GM19463 (cell line): Measurements from ENCODE around the gene NPTN.
"Not testable (repeated sequence)": the region's sequence is repeated elsewhere in the genome, so short reads cannot be mapped to it uniquely, and the experiment has no call there.

ENCODE experiments used
- ATAC-seq: cut with Tn5 transposase; IDR thresholded peaks from one replicate; pipeline ENCODE4 v1.9.1; 2021; ENCODE audit warnings: mild to moderate bottlenecking, moderate library complexity; ENCODE audit not compliant: unreplicated experiment

NPTN gene

DNA sequence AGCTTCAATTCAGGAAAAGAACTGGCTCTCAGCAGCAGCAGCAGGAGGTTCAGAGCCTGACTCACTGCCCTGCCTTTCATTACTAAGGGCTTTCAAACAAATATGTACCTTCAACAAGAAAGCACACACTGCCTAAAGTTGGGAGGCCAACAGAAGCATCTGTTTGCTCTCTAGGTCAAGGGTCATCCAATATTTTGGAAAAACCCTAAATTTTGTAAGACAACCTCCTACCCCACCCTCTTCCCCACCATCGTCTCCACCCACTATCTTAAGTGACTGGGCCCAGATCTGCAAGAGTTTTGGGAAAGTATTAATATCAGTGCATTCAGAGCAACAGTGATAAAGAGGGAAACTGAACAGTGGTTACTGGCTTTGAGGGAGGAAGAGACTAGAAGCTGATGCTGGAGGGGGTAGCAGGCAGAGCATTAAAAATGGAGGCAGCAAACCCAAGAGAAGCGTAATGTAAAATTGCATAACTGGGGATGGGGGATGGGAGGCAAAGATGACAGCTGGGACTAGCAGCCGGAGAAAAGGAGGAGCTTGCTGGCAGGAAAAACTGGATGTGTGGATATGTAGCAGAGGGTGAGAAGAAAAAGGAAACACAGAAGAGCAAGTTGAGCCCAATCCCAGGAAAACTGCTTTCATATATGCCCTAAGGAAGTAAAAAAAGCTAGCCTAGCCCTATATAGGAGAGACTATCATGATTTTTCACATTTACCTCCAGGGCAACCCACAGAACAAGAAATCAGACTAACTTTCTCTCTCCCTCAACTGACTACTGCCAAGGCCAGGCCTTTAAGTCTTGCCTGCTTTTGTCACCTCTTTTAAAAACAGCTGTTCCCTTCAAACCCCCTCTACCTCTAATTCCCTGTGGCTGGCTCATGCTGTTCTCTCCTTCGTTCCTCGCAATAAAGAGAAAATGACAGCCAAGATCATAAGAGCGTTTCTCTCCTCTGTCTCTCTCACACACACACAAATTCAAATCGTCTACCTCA is 31.4 kb downstream of the NPTN start:
- ATAC-seq, result no peak

DNA sequence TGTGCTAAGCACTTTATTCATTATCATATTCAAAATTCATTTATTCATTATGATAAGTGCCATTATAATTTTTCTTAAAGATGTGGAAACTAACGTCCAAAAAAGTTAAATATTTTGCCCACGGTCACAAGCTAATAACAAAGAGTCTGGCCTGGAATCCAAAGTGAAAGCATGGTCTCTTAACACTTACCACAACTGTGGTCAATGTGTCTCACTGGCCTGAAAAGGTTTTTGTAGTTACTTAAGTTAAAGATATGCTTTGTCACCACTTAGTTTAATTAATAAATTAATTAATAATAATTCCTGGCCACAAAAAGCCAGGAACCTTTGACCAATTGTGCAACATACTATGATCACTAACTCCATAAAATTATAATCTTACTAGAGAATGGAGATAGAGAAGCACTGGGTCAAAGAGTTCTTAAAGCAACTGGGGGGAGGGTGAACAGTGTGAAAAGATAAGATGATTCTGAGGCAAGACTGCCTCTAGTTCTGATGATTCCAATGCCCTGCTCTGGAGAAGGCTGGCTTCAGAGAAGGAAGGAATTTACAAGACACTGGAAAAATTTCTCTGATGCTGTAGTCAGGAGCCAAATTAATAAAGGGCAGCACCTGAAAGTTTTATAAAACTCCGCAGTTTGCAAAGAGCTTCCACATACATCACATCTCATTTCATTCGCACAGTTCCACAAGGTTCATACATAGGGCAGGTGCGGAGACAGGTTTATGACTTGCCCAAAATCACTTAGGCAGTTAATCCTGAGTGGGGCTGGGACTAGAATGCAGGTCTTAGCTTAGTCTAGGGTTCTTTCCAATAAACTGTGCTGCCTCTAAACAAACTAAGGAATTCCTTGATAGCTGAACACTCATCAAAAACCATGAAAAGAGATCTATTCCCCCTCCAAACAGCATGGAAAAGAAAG is 32.5 kb downstream of the NPTN start:
- ATAC-seq, result no peak

DNA sequence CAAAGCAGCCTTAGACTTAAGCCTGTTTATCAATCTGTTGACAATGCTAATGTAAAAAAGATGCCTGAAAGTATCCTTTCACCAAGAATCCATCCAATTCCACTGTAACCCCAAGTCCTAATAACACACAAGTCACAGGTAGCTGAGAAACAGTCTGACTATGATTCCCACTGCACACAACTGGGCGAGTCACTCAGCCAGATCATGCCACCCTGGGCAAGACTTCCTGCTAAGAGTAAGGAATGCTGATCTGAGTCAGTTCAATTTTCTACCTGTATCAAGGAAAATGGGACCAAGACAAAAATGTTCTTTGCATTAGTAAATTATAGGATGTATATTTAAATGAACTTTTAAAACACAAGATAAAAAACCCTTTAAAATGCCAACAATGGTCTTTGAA is 33.3 kb downstream of the NPTN start:
- ATAC-seq, result no peak

DNA sequence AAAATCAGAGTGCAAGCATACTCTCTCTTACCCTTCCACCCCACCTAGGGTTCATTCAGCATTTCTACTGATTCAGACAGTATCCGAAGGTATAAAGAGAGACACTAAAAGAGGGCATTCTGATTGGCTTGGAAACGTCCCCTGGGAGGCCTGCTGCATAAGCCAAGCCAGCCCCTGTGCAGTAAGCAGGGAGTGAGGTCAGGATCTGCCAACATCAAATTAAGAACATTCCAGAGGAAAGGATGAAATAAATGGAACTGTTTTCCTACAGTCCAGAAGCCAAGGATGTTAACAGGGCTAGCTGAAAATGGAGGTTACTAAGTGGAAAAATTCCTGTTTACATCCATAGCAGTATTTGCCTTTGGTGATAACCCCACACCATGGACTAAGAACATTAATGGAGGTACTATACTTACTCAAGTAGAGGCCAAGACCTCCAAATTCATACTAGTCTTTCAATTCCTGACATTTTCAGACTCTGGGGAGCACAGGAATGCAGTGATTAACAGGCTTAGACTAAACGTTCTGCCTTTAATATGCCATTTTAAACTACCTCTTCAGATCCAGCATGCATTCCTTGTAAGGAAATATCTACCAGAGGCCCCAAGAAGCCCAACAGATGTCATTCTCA is 34.5 kb downstream of the NPTN start:
- no peak for ATAC-seq

DNA sequence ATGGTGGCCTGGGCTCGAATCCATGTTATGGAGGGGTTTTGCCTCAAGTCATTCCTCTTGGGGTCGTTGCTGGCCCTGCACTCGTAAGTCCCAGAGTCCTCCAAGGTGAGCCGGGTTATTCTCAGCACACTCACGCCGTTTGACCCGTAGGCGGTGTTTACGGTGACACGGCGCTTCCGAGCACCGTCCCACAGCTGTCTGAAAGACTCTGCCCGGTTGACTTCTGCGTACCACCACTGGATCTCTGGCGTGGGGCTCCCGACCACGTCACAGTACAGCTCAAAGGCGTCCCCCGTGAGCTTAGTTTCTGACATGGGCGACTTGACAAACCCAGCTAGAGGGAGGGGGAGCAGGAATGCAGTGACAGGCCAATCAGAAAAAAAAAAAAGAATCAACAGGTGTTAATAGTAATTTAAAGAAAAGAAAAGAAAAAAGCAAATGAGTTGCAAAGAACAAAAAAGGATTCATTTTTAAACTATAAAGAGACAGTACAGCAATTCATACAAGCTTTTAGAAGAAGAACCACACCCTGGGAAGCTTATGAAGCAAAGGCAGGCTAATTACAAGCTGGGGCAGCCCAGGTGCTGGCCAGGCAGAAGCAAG is 36.1 kb downstream of the NPTN start:
- no peak for ATAC-seq

DNA sequence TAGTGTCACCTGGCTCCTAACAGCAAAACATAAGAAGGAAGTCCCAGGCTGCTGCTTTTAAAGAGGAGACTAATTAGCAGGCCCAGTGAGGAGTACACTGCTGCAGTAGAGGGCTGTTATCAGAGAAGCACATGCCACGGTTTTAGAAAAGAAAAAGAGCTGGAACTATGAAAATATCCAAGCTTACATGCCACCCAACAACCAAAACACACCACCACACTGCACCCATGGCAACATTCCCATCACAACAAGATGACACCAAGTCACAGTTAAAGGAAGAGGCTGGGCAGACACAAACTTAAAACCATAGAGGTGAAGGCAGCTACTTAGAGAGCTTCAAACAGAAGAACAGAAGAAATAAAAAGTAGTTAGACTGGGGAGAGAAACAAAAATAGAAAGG is 37.0 kb downstream of the NPTN start:
- no peak for ATAC-seq

DNA sequence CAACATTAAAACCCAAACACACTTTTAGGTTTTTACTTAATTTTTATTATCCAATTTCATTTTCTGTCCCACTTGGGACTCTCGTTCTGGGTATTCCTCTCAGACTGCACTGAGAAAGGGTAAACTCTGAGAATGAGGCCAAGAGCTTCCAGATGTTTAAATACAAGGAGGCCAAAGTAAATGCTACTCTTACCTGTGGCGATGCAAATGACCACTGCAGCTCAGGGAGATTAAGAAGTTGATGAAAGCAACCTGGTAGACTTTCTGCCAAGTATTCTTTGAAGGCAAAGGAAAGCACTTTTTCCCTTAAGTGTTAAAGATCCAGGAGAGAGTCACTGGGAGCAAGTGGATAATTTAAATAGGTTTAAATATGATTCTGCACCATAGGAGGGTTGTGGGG is 39.1 kb downstream of the NPTN start:
- no peak for ATAC-seq

DNA sequence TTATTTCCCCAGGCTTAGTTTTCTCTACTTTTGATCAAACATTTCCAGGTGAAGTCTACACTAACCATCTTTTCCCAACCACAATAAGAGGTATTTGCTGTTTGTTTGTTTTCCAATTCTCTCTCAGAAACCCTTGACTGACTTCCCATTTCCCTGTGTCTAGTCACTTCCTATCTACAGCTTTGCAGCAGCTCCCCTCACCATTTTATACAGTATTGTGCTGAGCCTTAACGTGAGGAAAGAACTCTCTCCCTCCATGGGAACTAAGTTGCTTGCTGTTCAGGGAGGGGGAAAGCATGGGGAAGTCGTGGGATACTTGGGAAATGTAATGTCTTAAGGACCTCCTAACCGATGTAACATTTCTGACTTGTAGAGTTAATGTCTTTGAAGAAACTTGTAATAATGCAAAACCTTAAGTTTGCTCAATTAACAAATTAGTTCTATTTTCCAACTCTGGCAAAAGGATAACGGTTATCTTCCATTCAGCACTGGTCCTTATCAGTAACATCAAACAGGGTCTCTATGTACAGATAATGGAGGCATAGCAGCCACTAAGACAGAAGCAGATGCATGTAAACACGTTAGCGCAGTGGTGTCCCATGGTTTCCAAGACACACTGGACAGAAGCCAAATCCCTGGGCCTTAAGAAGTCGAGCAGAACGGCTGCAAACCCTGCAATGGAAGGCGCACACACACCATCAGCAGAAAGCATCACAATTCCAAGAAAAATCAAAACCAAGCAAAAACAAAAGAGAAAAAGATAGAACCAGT is 39.7 kb downstream of the NPTN start:
- no peak for ATAC-seq

DNA sequence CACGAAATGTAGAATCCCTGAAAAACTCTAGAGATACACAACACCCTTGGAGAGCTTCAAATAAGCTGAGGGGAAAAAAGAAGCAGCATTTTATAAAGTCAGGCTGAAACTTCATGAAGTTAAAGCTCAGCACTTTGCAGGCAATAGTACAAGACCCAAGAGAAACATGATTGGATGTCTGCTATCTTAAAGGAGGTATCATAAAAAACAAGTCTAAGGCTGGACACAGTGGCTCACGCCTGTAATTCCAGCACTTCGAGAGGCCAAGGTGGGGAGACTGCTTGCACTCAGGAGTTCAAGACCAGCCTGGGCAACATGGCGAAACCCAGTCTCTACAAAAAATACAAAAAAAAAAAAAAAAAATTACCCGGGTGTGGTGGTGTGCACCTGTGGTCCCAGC is 42.9 kb downstream of the NPTN start:
- ATAC-seq, result no peak

DNA sequence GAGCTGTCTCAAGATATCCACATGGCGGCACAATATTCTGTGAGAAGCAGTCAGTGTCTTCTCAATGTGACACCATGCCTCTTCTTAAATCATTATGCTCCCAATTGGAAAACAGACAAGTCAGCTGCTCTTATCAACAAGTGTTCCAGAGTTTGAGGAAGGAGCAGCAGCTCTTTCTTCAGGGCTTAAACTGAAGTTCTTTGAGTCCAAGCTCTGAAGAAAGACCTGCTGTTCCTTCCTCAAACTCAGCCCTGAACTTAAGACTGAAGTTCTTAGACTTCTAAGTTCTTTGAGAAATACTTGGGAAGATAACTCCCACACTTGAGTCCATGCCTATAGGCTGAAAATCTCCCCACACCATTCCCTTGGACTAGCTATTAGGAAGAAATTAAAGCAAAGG is 43.4 kb downstream of the NPTN start:
- no peak for ATAC-seq

DNA sequence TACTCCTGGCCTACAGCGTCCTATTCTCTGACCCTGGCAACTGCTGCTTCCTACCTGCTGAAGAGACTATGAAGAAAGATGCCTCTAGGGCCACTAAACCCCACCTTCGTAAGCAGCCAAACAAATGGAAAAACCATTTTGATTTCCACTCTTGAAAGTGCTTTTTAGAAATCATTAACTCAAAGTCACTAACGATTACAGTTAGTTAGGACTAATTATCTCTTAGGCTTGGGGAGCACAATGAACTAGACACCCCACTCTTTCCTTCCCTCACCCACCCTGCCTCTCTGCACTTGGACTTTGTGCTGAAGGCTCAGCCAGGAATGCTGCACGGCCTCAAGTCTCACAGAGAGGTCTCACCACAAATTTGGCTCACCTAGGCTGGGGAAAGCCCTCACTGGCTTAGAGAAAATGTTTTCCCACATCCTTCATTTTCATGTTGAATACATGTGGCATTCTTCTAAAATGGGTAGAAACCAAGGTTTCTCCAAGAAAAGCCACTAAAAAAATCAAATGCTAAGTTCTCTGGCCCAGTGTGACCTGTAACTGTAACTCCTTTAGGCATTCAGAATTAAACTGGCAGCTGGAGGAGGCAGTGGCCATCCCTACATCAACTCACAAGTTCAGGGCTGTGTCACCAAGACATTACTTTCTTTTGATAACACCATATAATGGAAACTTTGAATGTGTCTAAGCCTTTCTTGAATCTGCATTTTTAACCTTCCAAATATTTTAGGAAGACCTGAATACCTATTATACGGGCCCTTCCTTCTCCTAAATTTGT is 47.1 kb downstream of the NPTN start:
- ATAC-seq, result no peak

DNA sequence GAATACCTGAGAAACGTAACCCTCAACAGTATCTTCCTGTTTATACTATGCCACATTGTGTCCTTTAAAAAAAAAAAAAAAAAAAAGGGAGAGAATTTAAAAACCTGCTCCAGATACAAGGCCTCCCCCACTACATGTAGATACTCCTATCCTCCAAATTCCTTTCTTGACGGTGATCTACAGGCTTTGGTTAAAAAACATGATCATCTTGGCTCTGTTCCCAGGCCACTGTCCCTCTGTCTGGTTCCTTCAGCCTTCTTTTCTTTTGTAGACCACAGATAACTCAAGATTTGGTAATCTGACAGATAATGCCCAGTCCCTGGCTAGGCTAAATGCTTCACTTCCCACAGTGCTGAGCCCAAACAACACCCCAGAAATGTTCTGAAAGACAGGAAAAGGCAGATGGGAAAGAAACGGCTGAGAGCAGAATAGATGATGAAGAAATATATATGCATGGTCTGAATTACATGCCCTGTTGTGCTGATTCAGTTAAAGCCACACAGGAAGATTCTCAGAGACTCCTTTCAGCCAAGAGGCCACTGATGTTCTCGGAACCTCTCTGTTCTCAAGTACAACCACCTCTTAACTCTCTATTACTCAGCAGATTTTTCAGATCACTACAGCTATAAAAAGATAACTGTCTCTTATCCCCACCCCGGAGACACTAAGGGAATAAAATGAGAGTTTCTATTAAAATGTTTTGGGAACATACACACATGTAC is 48.3 kb downstream of the NPTN start:
- ATAC-seq, result no peak

DNA sequence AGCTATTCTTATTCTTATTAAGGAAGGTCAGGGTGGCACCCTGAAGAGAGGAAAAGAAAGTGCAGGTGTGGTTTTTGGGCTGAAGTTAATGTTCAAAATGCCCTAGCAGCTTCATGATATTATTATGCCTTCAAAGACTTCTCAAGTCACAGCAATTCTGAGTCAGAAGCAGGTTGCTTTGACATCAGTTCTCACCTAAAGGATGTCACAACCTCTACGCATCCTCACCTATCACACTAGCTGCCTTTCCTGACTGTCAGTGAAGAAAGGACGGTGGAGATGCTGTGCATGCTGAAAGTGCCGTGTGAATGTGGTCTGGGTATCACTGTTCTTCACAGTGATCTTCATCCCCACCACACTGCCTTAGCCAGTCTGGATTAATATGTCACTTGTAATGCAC is 49.6 kb downstream of the NPTN start:
- no peak for ATAC-seq

DNA sequence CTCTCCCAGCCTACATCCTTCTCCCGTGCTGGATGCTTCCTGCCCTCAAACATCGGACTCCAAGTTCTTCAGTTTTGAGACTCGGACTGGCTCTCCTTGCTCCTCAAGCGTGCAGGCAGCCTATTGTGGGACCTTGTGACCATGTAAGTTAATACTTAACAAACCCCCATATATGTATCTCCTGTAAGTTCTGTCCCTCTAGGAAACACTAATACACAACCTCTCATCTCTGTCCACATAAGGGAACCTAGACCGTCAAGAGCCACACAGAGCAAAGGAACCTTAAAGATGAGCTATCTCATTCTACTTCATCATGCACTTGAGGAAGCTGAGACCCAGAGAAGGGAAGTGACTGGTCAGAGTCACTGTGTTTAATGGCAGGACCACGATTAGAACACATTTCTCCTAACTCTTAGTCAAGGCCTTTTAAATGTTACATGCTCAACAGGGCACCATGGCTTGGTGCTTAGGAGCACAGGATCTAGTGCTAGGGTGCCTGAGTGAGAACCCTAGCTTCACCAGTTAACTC is 50.3 kb downstream of the NPTN start:
- ATAC-seq, result no peak

DNA sequence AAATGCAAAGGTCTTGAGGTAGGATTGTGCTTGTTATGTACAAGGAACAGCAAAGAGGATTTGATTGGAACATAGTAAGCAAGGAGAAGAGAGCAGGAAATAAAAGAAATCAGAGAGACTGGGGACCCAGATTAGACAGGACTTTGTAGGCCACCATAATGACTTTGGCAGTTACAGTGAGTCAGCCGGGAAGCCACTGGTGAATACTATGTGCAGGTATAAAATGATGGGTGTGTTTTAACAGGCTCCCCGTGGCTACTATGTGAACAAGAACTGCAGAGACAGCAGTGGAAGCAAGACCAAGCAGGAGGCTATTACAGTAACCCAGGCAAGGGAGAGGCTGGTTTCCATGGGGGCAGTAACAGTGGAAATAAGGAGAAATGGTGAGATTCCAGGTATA is 55.2 kb downstream of the NPTN start:
- no peak for ATAC-seq

DNA sequence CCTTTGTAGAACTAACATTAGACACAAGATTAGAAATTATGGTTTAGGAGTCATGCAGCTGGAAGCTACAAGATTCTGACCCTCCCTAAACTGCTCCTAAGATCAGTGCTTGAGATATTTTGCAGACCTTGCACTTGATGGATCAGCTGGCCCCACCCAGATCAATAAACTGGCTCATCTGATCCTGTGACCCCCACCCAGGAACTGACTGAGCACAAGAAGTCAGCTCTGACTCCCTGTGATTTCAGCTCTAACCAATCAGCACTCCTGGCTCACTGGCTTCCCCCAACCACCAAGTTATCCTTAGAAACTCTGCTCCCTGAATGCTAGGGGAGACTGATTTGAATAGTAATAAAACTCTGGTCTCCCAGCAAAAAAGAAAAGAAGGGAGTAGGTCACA is 55.6 kb downstream of the NPTN start:
- not testable (repeated sequence) for ATAC-seq

DNA sequence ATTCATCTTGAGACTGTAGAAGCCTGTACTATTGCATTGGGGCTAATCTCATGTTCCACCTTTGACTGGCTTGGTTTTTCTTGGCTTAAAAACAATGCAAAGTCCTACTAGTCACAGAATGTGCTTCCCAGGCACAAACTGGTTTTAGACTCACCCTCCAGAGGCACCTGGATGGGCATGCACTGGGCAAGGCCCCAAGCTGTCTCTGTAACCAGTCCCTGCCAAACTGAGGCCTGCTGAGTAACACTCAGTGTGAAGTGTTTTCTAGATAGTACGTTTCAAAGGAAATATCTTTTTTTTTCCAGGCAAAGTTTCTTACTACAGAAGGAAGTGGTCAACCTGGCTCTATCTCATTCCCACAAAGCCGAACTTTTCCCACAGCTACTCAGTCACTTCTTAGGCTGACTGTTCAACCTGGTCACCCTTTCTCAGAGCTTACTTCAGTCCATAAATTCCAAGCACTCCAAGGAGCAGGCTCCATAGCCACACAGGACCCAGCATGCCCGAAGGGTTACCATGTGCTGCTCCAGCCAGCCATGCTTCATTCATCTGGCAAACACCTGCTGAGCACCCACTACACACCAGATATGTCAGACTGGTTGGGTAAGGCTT is 57.4 kb downstream of the NPTN start:
- no peak for ATAC-seq

DNA sequence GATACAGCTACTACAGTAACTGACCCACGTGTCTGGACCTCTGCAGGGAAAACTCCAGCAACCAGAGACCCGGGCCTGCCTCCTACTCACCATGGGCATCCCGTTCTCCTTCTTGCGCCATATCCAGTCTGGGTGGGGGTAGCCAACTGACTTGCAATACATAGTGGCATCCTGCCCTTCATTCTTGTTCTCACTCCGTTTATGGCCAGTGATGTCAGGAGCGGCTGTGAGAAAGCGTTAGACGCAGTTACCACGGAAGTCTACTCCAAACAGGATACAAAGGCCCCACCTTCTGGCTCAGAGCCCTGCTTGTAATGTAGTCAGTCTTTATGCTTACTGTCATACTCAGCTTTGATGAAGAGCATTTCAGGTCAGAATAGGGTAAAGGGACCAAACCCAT is 59.6 kb downstream of the NPTN start:
- ATAC-seq, result no peak
